HG03135 (cell line): ENCODE measurements around the gene CADM1.

Experiments
- ATAC-seq: cut with Tn5 transposase; IDR thresholded peaks from one replicate; pipeline ENCODE4 v1.9.1; 2021; ENCODE audit warnings: mild to moderate bottlenecking, moderate library complexity; ENCODE audit not compliant: unreplicated experiment

The CADM1 gene

GRCh38 chr11:115409116-115409670 is 95.0 kb downstream of the CADM1 start:
- no peak for ATAC-seq

DNA sequence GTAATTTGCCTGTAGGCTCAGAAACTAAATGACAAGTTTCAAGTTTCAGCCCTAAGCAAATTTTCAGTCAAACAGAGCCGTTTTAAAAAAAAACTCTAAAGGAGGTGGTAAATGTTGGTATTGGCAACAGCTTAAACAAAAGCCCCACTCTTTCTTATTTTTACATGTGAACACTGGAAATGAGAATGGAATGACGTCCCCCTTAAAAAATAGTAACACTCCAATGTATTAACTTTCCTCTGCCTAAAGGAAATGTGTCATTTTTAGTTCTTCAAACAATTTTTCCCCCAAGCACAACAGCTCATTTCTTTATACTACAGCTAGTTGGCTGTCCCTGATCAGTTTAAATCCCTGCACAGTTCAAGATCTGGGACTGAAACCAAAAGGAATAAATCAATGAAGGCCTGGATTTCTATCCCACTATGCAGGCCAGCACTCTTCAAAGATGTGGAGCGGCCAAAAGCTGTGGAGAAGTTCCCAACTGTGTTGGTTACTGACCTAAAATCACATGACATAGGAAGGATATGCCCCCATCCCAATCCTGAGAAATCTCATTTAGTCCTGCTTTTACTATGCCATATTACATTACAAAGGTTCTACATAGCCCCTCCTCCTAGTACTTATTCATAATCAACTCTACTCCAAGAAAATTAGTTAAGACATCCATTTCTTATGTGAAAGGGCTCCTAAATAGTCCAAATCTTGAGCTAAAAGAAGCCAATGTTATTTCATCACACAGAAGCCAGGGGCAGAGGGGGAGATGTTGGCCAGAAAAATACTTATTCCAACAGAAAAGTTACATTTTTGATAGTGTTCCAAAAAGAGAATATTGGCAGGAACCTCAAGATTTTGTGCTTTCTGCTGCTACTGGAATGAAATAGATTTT is 95.9 kb downstream of the CADM1 start:
- ATAC-seq = no peak

DNA sequence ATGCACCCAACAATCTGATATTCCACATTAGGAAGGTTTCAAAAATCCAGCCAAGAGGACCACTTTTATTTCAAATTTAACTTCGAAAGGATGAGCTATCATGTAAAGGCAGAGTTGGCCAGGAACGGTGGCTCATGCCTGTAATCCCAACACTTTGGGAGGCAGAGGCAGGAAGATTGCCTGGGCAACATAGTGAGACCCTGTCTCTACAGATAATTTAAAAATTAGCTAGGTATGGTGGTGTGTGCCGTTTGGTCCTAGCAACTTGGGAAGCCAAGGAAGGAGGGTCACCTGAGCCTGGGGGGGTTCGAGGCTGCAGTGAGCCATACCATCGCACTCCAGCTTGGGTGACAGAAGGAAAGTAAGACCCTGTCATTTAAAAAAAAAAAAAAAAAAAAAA is 96.7 kb downstream of the CADM1 start:
- ATAC-seq = no peak

GRCh38 chr11:115406404-115406803 is 97.8 kb downstream of the CADM1 start:
- ATAC-seq = no peak

GRCh38 chr11:115398333-115399080 is 105.7 kb downstream of the CADM1 start:
- ATAC-seq = no peak

DNA sequence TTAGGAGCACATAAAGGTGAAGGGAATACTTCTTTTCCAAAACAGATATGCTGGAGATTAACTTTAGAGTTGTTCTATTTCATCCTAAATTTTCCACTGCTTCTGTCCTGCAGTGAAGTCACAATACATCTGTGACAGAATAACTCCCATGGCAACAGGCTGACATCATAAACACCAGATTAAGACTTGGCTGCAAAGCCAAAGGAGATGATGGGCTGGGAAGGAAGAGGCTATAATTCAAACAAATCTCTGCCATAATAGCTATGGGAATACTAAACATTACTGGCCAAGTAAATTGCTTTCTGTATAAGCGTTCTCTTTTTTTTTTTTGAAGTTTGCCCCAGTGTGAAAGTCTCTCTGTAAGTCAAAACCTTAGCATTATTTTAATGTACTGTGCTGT is 107.7 kb downstream of the CADM1 start:
- ATAC-seq = no peak

- ATAC-seq = no peak
These were observed 110.3 kb downstream of the CADM1 start for GRCh38 chr11:115393950-115394349.

- no peak for ATAC-seq
These were observed 112.6 kb downstream of the CADM1 start for GRCh38 chr11:115391598-115391997.

DNA sequence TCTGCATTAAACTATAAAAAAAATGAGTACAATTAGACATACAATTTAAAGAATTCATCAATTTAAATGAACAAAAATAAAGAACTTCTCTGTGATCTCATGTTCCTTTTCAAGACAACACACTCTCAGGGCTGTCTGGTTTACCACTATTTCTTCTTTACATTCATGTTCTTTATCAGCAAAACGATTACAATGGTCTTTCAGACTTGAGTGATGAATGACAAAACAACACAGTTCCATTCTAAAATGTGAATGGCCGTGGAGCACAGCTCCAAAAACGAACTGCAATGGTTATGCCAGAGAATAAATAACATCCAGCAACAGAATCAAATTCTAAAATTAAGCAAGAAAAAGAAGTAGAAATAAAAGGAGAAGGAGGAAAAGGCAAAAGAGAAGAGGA is 113.1 kb downstream of the CADM1 start:
- no peak for ATAC-seq

DNA sequence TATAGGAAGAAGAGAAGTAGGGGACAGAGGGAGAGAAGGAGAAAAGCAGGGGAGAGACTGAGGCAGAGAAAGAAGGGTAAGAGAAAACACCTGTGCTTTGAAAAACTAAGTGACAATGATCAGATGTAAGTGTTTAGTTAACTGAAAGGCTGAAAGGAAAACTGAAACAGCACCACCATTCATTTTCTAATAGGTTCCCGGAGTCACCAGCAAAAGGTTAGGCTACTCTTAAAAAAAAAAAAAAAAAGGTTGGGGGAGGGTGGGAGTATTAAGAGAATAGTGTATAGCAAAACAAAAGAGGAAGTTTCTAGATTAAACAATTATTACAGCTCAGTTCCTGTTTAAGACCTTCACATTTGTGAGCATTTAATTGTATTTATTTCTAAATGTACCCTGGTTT is 113.8 kb downstream of the CADM1 start:
- no peak for ATAC-seq

DNA sequence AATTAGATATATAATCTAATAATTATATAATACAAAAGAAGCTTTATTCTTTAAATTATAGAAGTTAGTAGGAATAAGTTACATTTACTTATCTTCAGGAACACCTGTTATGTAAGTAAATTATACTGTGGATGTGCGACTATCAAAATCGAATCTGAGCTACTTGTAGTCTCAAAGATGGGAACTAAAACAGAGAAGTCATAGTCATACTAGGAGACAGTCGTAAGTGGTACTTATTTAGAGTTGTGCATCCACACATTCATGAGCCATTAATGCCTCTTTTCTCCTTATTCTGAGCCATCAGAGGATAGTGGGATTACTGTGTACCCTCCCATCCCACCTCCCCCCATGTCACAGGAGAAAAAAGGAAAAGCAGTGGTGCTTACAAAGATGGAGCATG is 114.4 kb downstream of the CADM1 start:
- ATAC-seq = no peak

DNA sequence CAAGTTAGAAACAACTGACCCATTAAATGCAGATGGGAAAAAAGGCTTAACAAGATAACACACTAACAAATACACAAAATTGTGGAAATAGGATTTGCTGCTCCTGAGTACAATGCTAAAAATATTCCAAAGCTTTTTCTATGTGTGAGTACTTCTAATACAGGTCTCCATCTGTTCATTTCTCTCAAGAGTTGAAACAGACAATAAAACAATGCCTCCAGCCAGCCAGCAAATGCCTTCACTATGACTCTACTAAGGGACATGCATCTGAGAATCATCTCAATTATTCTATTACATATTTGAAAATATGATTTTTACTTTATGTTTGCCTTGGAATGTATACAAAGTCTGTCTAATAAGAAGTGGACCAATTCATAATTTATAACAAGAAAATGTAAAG is 119.0 kb downstream of the CADM1 start:
- ATAC-seq = no peak

DNA sequence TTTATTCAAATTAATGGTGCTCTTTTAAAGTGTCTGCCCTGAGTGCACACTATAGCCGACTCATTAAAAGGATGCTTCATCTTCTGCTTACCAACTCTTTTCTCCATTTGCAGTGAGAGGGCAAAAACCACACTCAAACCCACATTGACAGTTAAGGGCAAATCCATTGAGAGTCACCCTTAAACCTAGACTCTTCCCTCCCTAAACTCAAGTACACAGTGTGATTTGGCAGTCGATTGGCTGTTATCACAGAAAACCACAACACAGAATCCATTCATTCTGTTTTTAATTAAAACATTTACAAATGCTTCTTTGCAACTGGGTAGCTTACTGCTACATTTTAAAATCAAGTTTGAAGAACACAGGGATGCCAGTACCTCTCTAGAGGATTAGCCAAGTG is 120.0 kb downstream of the CADM1 start:
- ATAC-seq = no peak

- ATAC-seq = no peak
These were observed 120.8 kb downstream of the CADM1 start for GRCh38 chr11:115383431-115383830.

DNA sequence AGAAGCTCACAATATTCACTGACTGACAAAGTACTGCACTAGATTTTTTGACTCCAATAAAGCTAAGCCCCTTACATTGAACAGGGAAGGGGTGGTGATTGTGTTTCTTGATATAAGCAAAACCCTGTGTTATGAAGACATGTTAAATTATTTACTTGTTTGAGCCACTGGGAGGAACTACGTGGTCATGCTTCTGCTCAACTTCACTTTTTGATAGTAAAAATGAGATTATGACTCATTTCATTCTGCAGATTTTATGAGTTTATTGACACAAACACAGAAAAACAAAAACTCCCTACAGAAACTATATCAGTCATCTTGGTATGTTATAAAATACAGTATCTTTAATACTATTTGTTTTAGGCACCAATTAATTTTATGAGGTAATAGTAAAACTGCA is 124.7 kb downstream of the CADM1 start:
- ATAC-seq = no peak

DNA sequence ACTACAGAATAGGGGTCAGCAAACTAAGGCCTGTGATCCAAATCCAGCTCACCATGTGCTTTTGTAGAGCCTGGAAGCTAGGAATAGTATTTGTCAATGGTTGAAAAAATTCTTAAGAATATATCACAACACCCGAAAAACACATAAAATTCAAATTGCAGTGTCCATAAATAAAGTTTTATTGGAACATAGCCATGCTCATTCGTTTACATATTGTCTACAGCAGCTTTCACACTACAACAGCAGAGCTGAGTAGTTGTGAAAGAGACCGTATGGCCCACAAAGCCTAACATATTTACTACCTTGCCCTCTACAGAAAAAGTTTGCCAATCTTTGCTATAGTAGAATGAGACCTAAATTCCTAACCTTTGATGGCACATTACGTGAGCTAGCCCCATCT is 125.7 kb downstream of the CADM1 start:
- ATAC-seq = no peak

DNA sequence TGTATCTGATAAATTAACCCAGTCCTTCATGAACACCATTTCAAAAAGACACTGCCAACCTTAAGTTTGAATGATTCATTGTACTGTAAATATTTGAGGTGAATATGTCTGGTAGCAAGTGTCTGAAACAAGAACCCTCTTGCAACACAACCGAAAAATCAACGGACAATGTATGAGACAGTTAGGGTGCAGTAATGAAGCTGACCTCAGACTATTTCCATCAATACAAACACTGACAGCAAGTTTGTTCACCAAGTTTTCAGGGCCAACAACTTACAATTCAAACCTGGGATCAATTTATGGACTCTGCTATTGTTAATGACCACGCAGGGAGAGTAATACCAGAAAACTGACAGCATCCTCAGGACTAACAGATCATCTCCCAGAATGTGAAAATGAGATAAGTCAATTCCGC is 126.3 kb downstream of the CADM1 start:
- ATAC-seq = no peak

DNA sequence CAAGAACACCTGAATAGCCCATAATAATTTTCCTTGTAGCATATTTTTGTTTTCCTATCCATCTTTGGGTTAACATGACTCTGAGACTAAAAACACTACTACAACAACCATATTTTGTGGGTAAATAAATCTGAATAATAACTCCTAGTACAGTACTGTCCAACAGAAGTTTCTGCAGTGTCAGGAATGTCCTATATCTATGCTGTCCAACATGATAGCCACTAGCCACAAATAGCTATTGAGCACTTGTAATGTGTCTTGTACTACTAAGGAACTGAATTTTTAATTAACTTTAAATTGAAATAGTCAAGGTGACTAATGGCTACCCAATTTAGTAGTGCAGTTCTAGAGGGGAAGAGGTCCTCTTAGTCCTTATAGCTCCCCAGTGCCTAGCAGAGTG is 135.6 kb downstream of the CADM1 start:
- ATAC-seq = no peak

- ATAC-seq = no peak
These were observed 137.4 kb downstream of the CADM1 start for GRCh38 chr11:115366826-115367225.

- ATAC-seq = no peak
These were observed 138.3 kb downstream of the CADM1 start for GRCh38 chr11:115365907-115366306.

DNA sequence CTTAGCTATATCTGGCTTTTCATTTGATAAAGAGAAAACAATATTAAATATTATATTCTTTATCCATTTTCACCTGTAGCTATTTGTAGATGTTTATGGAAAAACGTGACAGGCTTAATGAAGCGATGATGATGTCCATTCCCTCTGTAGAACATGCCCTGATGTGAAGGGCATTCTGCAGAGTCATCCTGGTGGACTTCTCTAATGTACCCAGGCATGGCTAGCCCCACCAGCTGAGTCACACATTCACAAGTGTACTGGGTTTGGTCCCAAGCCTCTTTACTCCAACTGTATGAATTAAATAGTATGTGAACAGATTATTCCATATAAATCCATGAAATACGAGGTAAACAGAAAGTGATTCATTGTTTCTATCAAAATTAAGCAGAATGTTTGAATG is 139.3 kb downstream of the CADM1 start:
- no peak for ATAC-seq

DNA sequence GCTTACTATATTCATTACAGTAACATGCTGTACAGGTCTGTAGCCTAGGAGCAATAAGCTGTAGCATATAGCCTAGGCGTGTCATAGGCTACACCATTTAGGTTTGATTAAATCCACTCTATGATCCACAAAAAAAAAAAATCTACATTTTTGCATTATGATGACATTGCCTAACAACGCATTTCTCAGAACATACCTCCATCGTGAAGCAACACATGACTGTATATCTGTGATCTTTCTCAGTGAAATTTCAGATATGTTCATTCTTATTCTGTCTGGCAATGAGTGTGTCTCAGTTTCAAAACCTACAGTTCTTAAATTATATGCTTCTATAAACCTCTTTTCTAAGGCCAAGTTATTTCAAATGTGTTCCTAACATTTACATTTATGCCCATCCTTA is 140.3 kb downstream of the CADM1 start:
- no peak for ATAC-seq
